SK-N-SH treated with all-trans-retinoic acid at 6 μM for 48 hours (cell line): ENCODE measurements around the gene KRT76.

Experiments
- CREB5 ChIP-seq: fragments of 250-450 bp; sonication (Bioruptor Pico); IDR thresholded peaks from 2 replicates; pipeline ENCODE4 v1.5.1; 2020; ENCODE audit warnings: low read depth, mild to moderate bottlenecking, moderate library complexity
- ISL1 ChIP-seq: fragments of 250-450 bp; sonication (Bioruptor Pico); IDR thresholded peaks from 2 replicates; pipeline ENCODE4 v2.1.2; 2022; ENCODE audit warnings: mild to moderate bottlenecking, moderate library complexity
- PATZ1 ChIP-seq: fragments of 250-450 bp; sonication (Bioruptor Pico); IDR thresholded peaks from 2 replicates; pipeline ENCODE4 v1.8.0; 2020; ENCODE audit warnings: mild to moderate bottlenecking, moderate library complexity, borderline replicate concordance
- TOX ChIP-seq: fragments of 250-450 bp; sonication (Bioruptor Pico); IDR thresholded peaks from 2 replicates; pipeline ENCODE4 v1.8.0; 2021; ENCODE audit warnings: mild to moderate bottlenecking, moderate library complexity, borderline replicate concordance
- ZFP3 ChIP-seq: fragments of 250-450 bp; sonication (Bioruptor Pico); IDR thresholded peaks from 2 replicates; pipeline ENCODE4 v1.5.0; 2020; ENCODE audit warnings: mild to moderate bottlenecking, moderate library complexity
- ZNF565 ChIP-seq: fragments of 450-650 bp; formaldehyde crosslinking; conservative IDR thresholded peaks from 2 replicates; pipeline ENCODE4 v1.5.0; 2020; ENCODE audit warnings: low read depth, mild to moderate bottlenecking, moderate library complexity

GRCh38 chr12:52754135-52754534 lies 23.0 kb downstream of the KRT76 start:
- TF ChIP-seq CREB5: no peak
- TF ChIP-seq PATZ1 (CRISPR knock-in tag): no peak
- TF ChIP-seq ISL1 (CRISPR knock-in tag): no peak
- no peak for TF ChIP-seq TOX (CRISPR knock-in tag)
- TF ChIP-seq ZFP3 (CRISPR knock-in tag): no peak
- TF ChIP-seq ZNF565 (CRISPR knock-in tag): no peak
